HG02943 (cell line): ENCODE measurements around the gene SETD6.

Experiments used
- ATAC-seq: cut with Tn5 transposase; IDR thresholded peaks from one replicate; pipeline ENCODE4 v1.9.1; 2021; ENCODE audit warnings: mild to moderate bottlenecking, low read depth, moderate library complexity; ENCODE audit not compliant: unreplicated experiment

The SETD6 gene

DNA sequence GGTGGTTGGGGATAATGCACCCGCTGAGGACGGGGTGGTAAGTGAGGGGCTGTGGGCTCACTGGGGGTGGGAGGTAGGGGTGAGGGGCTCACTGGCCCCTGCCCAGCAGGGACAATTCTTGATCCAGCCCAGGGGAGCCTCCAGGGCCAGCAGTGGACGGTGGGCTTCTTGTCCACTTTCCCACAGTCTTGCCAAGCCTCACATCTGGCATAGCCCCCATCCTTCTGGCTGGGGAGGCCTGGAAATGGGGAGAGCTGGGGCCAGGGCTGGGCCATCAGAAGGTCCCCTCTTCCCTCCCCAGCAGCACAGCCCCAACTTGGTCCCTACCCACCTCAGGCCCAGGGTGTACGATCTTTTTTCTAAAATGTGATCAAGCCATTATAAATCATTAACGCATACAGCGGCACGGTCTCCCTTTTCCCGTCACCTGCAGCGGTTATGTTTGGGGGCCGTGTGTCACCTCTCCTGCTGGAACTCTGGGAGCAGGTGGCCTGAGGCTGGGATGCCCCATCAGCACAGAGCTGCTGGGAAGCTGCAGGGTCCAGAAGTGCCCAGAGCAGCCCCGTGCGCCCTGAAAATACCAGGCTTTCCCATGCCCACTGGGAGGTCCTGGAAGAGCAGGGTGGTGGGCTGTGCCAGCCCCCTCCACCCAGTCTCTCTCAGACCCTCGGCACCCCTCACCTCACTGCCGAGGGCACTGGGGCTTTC lies 7.2 kb upstream of the SETD6 start:
- no peak for ATAC-seq

DNA sequence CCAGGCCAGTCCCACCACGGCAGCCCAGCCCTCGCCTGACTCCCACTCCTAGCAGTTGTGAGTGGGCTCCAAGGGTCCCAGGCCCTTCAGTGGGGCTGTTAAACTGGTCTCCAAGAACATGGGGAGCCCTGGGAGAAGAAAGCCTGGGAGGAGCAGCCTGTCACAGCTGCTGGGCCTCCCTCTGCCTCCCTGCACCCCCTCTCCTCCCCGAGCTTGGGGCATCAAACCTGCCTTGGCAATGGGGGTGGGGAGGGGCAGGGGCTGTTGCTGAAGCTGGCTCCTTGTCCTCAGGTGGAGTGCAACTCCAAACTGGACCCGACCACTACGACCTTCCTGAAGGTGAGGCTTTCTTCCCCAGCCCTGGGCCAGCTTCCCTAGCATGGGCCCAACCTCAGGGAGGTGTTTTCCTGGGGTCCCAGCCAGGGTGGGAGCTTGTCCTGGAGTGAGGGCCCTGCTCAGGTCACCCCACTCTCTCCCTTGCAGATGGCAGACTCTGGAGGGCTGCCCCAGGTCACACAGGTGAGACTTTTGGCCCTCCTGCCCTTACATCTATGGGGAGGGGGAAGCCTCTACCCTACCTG lies 6.6 kb upstream of the SETD6 start:
- no peak for ATAC-seq

GRCh38 chr16:58509256-58510096 lies 5.8 kb upstream of the SETD6 start:
- ATAC-seq: no peak

- no peak for ATAC-seq
Observed at GRCh38 chr16:58510097-58510775, 5.1 kb upstream of the SETD6 start.

GRCh38 chr16:58510776-58511628 lies 4.3 kb upstream of the SETD6 start:
- no peak for ATAC-seq

GRCh38 chr16:58511933-58512815 lies 3.1 kb upstream of the SETD6 start:
- ATAC-seq: no peak

DNA sequence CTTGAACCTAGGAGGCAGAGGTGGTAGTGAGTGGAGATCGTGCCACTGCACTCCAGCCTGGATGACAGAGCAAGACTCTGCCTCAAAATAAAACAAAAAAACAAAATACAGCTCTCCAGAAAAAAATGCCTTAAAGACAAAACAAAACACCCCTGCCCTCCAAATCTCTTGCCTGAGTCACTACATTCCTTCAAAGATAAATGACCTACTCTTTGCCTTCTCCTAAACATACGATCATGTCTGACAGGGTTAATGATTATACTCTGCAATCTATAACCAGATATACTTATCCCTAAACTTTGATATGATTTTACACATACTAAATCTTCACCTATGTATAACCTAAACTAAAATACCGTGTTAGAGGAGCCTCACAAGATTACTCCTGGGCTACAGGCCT lies 1.4 kb upstream of the SETD6 start:
- ATAC-seq: no peak

- peak; percentile 50 for ATAC-seq
Observed at GRCh38 chr16:58515871-58516767, 802 bp downstream of the SETD6 start.

GRCh38 chr16:58516768-58517107 lies 1.4 kb downstream of the SETD6 start:
- ATAC-seq: no peak

GRCh38 chr16:58518083-58518979 lies 3.0 kb downstream of the SETD6 start:
- no peak for ATAC-seq

DNA sequence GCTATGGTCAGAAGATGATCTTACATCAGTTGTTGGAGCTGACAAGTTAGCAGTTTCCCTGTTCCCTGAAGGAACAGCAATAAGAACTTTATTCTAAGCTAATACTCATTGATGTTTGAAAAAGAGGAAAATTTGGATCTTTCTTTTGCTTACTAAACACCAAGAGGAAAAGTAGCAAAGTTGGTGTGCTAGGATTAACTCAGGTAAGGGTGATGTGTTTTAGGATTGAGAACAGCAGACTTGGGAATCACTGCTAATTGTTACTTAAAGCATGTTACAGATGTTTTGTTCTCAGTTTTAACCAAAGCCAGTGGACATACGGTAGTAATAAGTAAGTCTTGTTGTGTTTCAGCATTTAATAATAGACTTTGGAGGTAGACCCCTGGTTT lies 3.7 kb downstream of the SETD6 start:
- no peak for ATAC-seq

- no peak for ATAC-seq
Observed at GRCh38 chr16:58519707-58520106, 4.4 kb downstream of the SETD6 start.

GRCh38 chr16:58530179-58530578 lies 14.9 kb downstream of the SETD6 start:
- ATAC-seq: no peak

DNA sequence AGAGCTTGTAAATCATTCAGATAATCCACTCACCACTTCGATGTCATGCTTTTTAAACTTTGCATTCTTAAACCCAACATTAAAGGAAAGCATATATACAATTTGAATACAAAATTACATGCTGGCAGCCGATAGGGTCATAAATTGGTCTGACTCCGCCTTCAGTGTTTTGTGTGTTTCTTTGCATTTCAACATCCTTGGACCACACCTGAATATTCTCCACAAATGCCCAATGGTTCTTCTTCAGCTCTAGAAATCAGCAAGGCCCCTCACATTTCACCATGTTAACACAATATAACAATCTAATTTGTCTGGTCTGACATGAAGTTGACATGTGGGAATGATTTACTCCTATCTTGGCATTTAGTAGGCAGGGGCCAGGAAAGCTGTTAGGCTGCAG lies 17.1 kb downstream of the SETD6 start:
- ATAC-seq: no peak

DNA sequence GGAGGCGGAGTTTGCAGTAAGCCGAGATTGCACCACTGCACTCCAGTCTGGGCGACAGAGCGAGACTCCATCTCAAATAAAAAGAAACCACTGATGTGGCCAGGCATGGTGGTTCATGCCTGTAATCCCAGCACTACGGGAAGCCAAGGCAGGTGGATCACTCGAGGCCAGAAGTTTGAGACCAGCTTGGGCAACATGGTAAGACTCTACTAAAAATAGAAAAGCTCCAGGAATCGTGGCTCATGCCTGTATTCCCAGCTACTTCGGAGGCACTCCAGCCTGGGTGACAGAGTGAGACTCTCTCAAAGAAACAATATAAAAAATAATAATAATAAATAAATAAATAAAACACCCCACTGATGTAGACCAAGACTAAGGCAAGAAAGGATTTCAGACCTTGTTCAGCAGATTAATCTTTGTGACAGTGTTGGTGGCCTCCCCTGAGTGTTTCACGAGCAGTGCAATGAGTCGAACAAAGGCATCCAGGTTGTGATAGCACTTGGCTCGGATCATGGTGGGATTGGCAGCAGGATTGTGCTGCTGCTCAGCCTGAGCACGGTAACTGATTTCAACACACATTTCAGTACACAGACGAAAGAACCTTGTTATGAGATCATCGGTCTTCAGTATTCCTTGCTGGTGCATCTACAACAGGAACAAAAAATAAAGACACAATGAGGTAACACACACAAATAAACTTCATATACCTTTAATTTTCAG lies 18.6 kb downstream of the SETD6 start:
- no peak for ATAC-seq

- no peak for ATAC-seq
Observed at GRCh38 chr16:58535100-58535499, 19.8 kb downstream of the SETD6 start.

GRCh38 chr16:58536278-58536677 lies 21.0 kb downstream of the SETD6 start:
- no peak for ATAC-seq
